Peyer's patch (tissue), 4 donors: Measurements from ENCODE around the gene PTPRE. TPM values are rescaled to one million over a fixed set of nuclear protein-coding genes. Genes with fewer than 3 reads are reported as not detected.

ENCODE experiments used
- DNase-seq, 3 donors: peaks; one replicate each; pipeline ENCODE4 v3.0.0-alpha.2; 2017 to 2019
- H3K27ac ChIP-seq, 4 donors: fragments of 200-600 bp; sonication (generic); one replicate each; pipeline ENCODE4 v1.5.1; 2016 to 2019
- H3K27me3 ChIP-seq, 2 donors: fragments of 200-600 bp; sonication (generic); one replicate each; pipeline ENCODE4 v1.5.1; 2019
- H3K36me3 ChIP-seq, 3 donors: fragments of 200-600 bp; sonication (generic); one replicate each; pipeline ENCODE4 v1.5.1; 2016 to 2019
- H3K4me1 ChIP-seq, 4 donors: fragments of 200-600 bp; sonication (generic); one replicate each; pipeline ENCODE4 v1.5.1; 2016 to 2019
- H3K4me3 ChIP-seq, 4 donors: fragments of 200-600 bp; sonication (generic); 1 replicate in 3 of 4; 2 replicates in 1 of 4; pipeline ENCODE4 v1.5.1; 2016 to 2019; ENCODE audit warnings: mild to moderate bottlenecking in 1 of 4
- H3K9me3 ChIP-seq, 4 donors: fragments of 200-600 bp; sonication (generic); one replicate each; pipeline ENCODE4 v1.5.1; 2016 to 2019; ENCODE audit warnings: mild to moderate bottlenecking in 1 of 4
- CTCF ChIP-seq, 6 experiments: fragments of 450-650 bp in 4 of 6; fragments of 200-600 bp in 2 of 6; sonication (generic) in 1 of 6; IDR thresholded peaks; one replicate each; pipeline ENCODE4 v1.5.1; 2017 to 2019; ENCODE audit warnings: antibody characterized with exemption in 6 of 6, mild to moderate bottlenecking in 3 of 6, moderate library complexity in 1 of 6
- POLR2A ChIP-seq, 2 donors: fragments of 450-650 bp; IDR thresholded peaks; one replicate each; pipeline ENCODE4 v1.5.1; 2017; ENCODE audit warnings: antibody characterized with exemption in 2 of 2, mild to moderate bottlenecking in 2 of 2, moderate library complexity in 2 of 2
- total RNA-seq, 4 donors: library from RNA; depleted of rRNA; stranded (reverse); fragments of >200 nt; gene quantifications; one replicate each; pipeline ENCODE4 v1.1.0, GENCODE V29; 2016

The PTPRE gene
- total RNA-seq, 4 donors from 2014 or later: 24.0 to 48.7 (median 35.4) TPM

- Histone ChIP-seq H3K4me3 (no peak overlapping the region), H3K27me3 (no peaks in the 10 kb centered on the region), H3K4me1 (peaks cover 0 to 6% (median 0%) of the 10 kb centered on the region in 4 donors), H3K36me3 (no peaks in the 10 kb centered on the region), H3K9me3 (no peaks in the 10 kb centered on the region), H3K27ac (peak overlapping the region in 2 of 4 donors; percentile 46 to 53)
- TF ChIP-seq CTCF (IDR thresholded peaks at IDR 0.05) (no peak), POLR2A (IDR thresholded peaks at IDR 0.05) (no peak)
- peak in 1 of 3 donors; percentile 33 for DNase-seq
Observed at GRCh38 chr10:127997271-127997670, 90.4 kb downstream of the PTPRE start.

- Histone ChIP-seq H3K9me3 (no peaks in the 10 kb centered on the region), H3K4me3 (no peak overlapping the region), H3K36me3 (no peaks in the 10 kb centered on the region), H3K27me3 (no peaks in the 10 kb centered on the region), H3K4me1 (peaks cover 0 to 6% (median 0%) of the 10 kb centered on the region in 4 donors), H3K27ac (peak overlapping the region in 1 of 4 donors; percentile 22)
- DNase-seq: no peak
- TF ChIP-seq POLR2A (IDR thresholded peaks at IDR 0.05): no peak
Observed at GRCh38 chr10:127997937-127998336, 91.0 kb downstream of the PTPRE start.

GRCh38 chr10:127998501-127999144 lies 91.7 kb downstream of the PTPRE start:
- Histone ChIP-seq H3K4me1 (peaks cover 0 to 6% (median 0%) of the 10 kb centered on the region in 4 donors), H3K4me3 (no peak overlapping the region), H3K9me3 (no peaks in the 10 kb centered on the region), H3K27ac (peak overlapping the region in 2 of 4 donors; percentile 10 to 39), H3K27me3 (no peaks in the 10 kb centered on the region), H3K36me3 (no peaks in the 10 kb centered on the region)
- DNase-seq: peak in 1 of 3 donors; percentile 28
- no peak for TF ChIP-seq POLR2A (IDR thresholded peaks at IDR 0.05)
- no peak for TF ChIP-seq CTCF (IDR thresholded peaks at IDR 0.05)

GRCh38 chr10:127999297-128000129 lies 92.6 kb downstream of the PTPRE start:
- TF ChIP-seq CTCF (IDR thresholded peaks at IDR 0.05) (no peak), POLR2A (IDR thresholded peaks at IDR 0.05) (no peak)
- Histone ChIP-seq H3K4me1 (peaks cover 0 to 6% (median 0%) of the 10 kb centered on the region in 4 donors), H3K36me3 (no peaks in the 10 kb centered on the region), H3K9me3 (no peaks in the 10 kb centered on the region), H3K4me3 (no peak overlapping the region), H3K27me3 (no peaks in the 10 kb centered on the region), H3K27ac (peak overlapping the region in 2 of 4 donors; percentile 28 to 39)
- peak in 1 of 3 donors; percentile 38 for DNase-seq

- TF ChIP-seq CTCF (IDR thresholded peaks at IDR 0.05): no peak
- no peak for TF ChIP-seq POLR2A (IDR thresholded peaks at IDR 0.05)
- Histone ChIP-seq H3K4me1 (peaks cover 0 to 6% (median 0%) of the 10 kb centered on the region in 4 donors), H3K27ac (no peak overlapping the region), H3K9me3 (no peaks in the 10 kb centered on the region), H3K27me3 (no peaks in the 10 kb centered on the region), H3K4me3 (no peak overlapping the region), H3K36me3 (no peaks in the 10 kb centered on the region)
- DNase-seq: peak in 1 of 3 donors; percentile 34
Observed at GRCh38 chr10:128000471-128001362, 93.8 kb downstream of the PTPRE start.
